GM12891 (cell line): ENCODE results near the gene GMPR.

ENCODE experiments used
- PAX5 ChIP-seq: IDR thresholded peaks from 2 replicates; pipeline ENCODE4 v1.6.1; 2011; ENCODE audit warnings: low read length, moderate library complexity, mild to moderate bottlenecking; ENCODE audit not compliant: insufficient read depth, severe bottlenecking
- POLR2A ChIP-seq: IDR thresholded peaks from 2 replicates; pipeline ENCODE4 v1.6.1; 2011; ENCODE audit warnings: low read depth, low read length, control low read depth
- POLR2AphosphoS5 ChIP-seq: IDR thresholded peaks from 2 replicates; pipeline ENCODE4 v1.6.1; 2011; ENCODE audit warnings: low read depth, low read length, control low read depth
- SPI1 ChIP-seq: IDR thresholded peaks from 2 replicates; pipeline ENCODE4 v1.6.1; 2011; ENCODE audit warnings: low read depth, low read length, control low read depth
- TAF1 ChIP-seq: IDR thresholded peaks from 2 replicates; pipeline ENCODE4 v1.6.1; 2011; ENCODE audit warnings: low read depth, low read length, control low read depth

- TF ChIP-seq POLR2A = no peak
- TF ChIP-seq SPI1 = no peak
- no peak for TF ChIP-seq TAF1
- no peak for TF ChIP-seq POLR2AphosphoS5
- TF ChIP-seq PAX5 = no peak
Observed at GRCh38 chr6:16265351-16266341, 27.3 kb downstream of the GMPR start.
